ENCODE results near the gene KRT33A. TPM values are rescaled to one million over a fixed set of nuclear protein-coding genes. Genes with fewer than 3 reads are reported as not detected.

Gene KRT33A
- total RNA-seq = not detected in 2 replicates

GRCh38 chr17:41350381-41350878 lies at the start of gene KRT33A:
KRT33A (minus strand) TSS chr17:41350828; CDS start chr17:41350767, 61 bp downstream.

GRCh38 chr17:41396996-41397660 lies 46.5 kb upstream of the KRT33A start, which contains the start of gene KRT31:
KRT31 (minus strand) TSS chr17:41397608; CDS start chr17:41397539, 69 bp downstream.

GRCh38 chr17:41381943-41382342 lies 31.3 kb upstream of the KRT33A start, which contains the start of gene KRT34:
KRT34 (minus strand) TSS chr17:41382306; CDS start chr17:41382246, 60 bp downstream.

GRCh38 chr17:41369713-41370112 lies 19.1 kb upstream of the KRT33A start, which contains the start of gene KRT33B:
KRT33B (minus strand) TSS chr17:41369813; CDS start chr17:41369750, 63 bp downstream.

GRCh38 chr17:41315204-41315794 lies 35.3 kb downstream of the KRT33A start, which contains the start of gene KRTAP17-1:
KRTAP17-1 (minus strand) TSS chr17:41315710; CDS start chr17:41315650, 60 bp downstream.

GRCh38 chr17:41308918-41309359 lies 41.7 kb downstream of the KRT33A start, which contains the start of gene KRTAP16-1:
KRTAP16-1 (minus strand) TSS chr17:41309309; CDS start chr17:41309253, 56 bp downstream.

GRCh38 chr17:41301916-41302901 lies 48.4 kb downstream of the KRT33A start, which contains the start of gene KRTAP29-1:
KRTAP29-1 (minus strand) TSS chr17:41302851; CDS start chr17:41302851, 0 bp downstream.

Other genes starting within 250 kb of the KRT33A start
- gene KRTAP4-16, start 248.6 kb downstream of the KRT33A start, total RNA-seq = not detected in 2 replicates
- not detected in 2 replicates for gene KRTAP4-9, start 245.4 kb downstream of the KRT33A start, total RNA-seq
- not detected in 2 replicates for gene KRTAP4-11, start 232.5 kb downstream of the KRT33A start, total RNA-seq
- gene KRTAP4-12, start 226.6 kb downstream of the KRT33A start, total RNA-seq = not detected in 2 replicates
- gene KRTAP4-6, start 210.3 kb downstream of the KRT33A start, total RNA-seq = not detected in 2 replicates
- not detected in 2 replicates for gene KRTAP4-5, start 201.0 kb downstream of the KRT33A start, total RNA-seq
- gene KRTAP4-4, start 190.1 kb downstream of the KRT33A start, total RNA-seq = not detected in 2 replicates
- gene KRTAP4-3, start 182.6 kb downstream of the KRT33A start, total RNA-seq = not detected in 2 replicates
- not detected in 2 replicates for gene KRTAP4-2, start 172.6 kb downstream of the KRT33A start, total RNA-seq
- not detected in 2 replicates for gene KRTAP4-1, start 165.9 kb downstream of the KRT33A start, total RNA-seq
- not detected in 2 replicates for gene KRTAP9-1, start 160.9 kb downstream of the KRT33A start, total RNA-seq
- not detected in 2 replicates for gene KRTAP9-2, start 124.2 kb downstream of the KRT33A start, total RNA-seq
- not detected in 2 replicates for gene KRTAP9-3, start 118.4 kb downstream of the KRT33A start, total RNA-seq
- gene KRTAP9-8, start 112.8 kb downstream of the KRT33A start, total RNA-seq = not detected in 2 replicates
- gene KRTAP9-4, start 101.1 kb downstream of the KRT33A start, total RNA-seq = not detected in 2 replicates
- not detected in 2 replicates for gene KRTAP9-9, start 95.4 kb downstream of the KRT33A start, total RNA-seq
- not detected in 2 replicates for gene KRTAP9-6, start 85.5 kb downstream of the KRT33A start, total RNA-seq
- gene KRTAP9-7, start 75.1 kb downstream of the KRT33A start, total RNA-seq = not detected in 2 replicates
- gene KRTAP29-1, start 48.0 kb downstream of the KRT33A start, total RNA-seq = not detected in 2 replicates
- not detected in 2 replicates for gene KRTAP16-1, start 41.5 kb downstream of the KRT33A start, total RNA-seq
- not detected in 2 replicates for gene KRTAP17-1, start 35.1 kb downstream of the KRT33A start, total RNA-seq
- gene KRT33B, start 19.0 kb upstream of the KRT33A start, total RNA-seq = not detected in 2 replicates
- gene KRT34, start 31.5 kb upstream of the KRT33A start, total RNA-seq = not detected in 2 replicates
- gene KRT31, start 46.8 kb upstream of the KRT33A start, total RNA-seq = not detected in 2 replicates
- not detected in 2 replicates for gene KRT37, start 73.8 kb upstream of the KRT33A start, total RNA-seq
- gene KRT38, start 90.2 kb upstream of the KRT33A start, total RNA-seq = not detected in 2 replicates
- not detected in 2 replicates for gene KRT32, start 116.6 kb upstream of the KRT33A start, total RNA-seq
- not detected in 2 replicates for gene KRT35, start 130.3 kb upstream of the KRT33A start, total RNA-seq
- not detected in 2 replicates for gene KRT36, start 139.1 kb upstream of the KRT33A start, total RNA-seq
- not detected in 2 replicates for gene KRT13, start 154.8 kb upstream of the KRT33A start, total RNA-seq
- gene KRT15, start 168.1 kb upstream of the KRT33A start, total RNA-seq = 2.1 and 2.3 TPM in 2 replicates
- gene KRT19, start 177.5 kb upstream of the KRT33A start, total RNA-seq = 59.7 and 64.9 TPM in 2 replicates
- gene KRT9, start 221.2 kb upstream of the KRT33A start, total RNA-seq = not detected in 2 replicates
- gene KRT14, start 236.1 kb upstream of the KRT33A start, total RNA-seq = not detected in 2 replicates